KMS-11 (cell line): ENCODE measurements around the gene MIF.
"Not testable (repeated sequence)": the region's sequence is repeated elsewhere in the genome, so short reads cannot be mapped to it uniquely, and the experiment has no call there.

Experiments used
- H2AFZ ChIP-seq: fragments of 200-600 bp; sonication (generic); 2 replicates; pipeline ENCODE4 v1.6.1; 2016; ENCODE audit warnings: antibody characterized with exemption, mixed run types, low read depth
- H3K27ac ChIP-seq: fragments of 200-600 bp; sonication (generic); 2 replicates; pipeline ENCODE4 v1.6.1; 2016; ENCODE audit warnings: mild to moderate bottlenecking, mixed run types
- H3K27me3 ChIP-seq: fragments of 200-600 bp; sonication (generic); 2 replicates; pipeline ENCODE4 v1.6.1; 2017; ENCODE audit warnings: mild to moderate bottlenecking, low read depth, mixed run types, moderate library complexity; ENCODE audit not compliant: insufficient read depth
- H3K36me3 ChIP-seq: fragments of 200-600 bp; sonication (generic); 2 replicates; pipeline ENCODE4 v1.6.1; 2017; ENCODE audit warnings: mild to moderate bottlenecking, mixed run types; ENCODE audit not compliant: insufficient read depth
- H3K4me1 ChIP-seq: fragments of 200-600 bp; sonication (generic); 2 replicates; pipeline ENCODE4 v1.6.1; 2016; ENCODE audit warnings: mild to moderate bottlenecking, low read depth, mixed run types; ENCODE audit not compliant: poor library complexity, severe bottlenecking
- H3K4me2 ChIP-seq: fragments of 200-600 bp; sonication (generic); 2 replicates; pipeline ENCODE4 v1.7.0; 2016; ENCODE audit warnings: mild to moderate bottlenecking, mixed run types
- H3K4me3 ChIP-seq: fragments of 200-600 bp; sonication (generic); IDR thresholded peaks from 2 replicates; pipeline ENCODE4 v1.6.1; 2017; ENCODE audit warnings: low read depth, low read length, mixed read lengths; ENCODE audit not compliant: insufficient read depth
- H3K79me2 ChIP-seq: fragments of 200-600 bp; sonication (generic); 2 replicates; pipeline ENCODE4 v1.6.1; 2016; ENCODE audit warnings: low read depth, mixed run types; ENCODE audit not compliant: insufficient read depth
- H3K9ac ChIP-seq: fragments of 200-600 bp; sonication (generic); 2 replicates; pipeline ENCODE4 v1.6.1; 2016; ENCODE audit warnings: mild to moderate bottlenecking, mixed run types
- H4K20me1 ChIP-seq: fragments of 200-600 bp; sonication (generic); 2 replicates; pipeline ENCODE4 v1.6.1; 2016; ENCODE audit warnings: mild to moderate bottlenecking, mixed run types; ENCODE audit not compliant: insufficient read depth
- TF ChIP-seq, protein P1 (sequence below): fragments of 200-600 bp; sonication (generic); conservative IDR thresholded peaks from 2 replicates; pipeline ENCODE4 v1.6.1; 2017; ENCODE audit warnings: low read depth, mild to moderate bottlenecking, antibody characterized with exemption, low read length, moderate library complexity, mixed read lengths

The MIF gene

DNA sequence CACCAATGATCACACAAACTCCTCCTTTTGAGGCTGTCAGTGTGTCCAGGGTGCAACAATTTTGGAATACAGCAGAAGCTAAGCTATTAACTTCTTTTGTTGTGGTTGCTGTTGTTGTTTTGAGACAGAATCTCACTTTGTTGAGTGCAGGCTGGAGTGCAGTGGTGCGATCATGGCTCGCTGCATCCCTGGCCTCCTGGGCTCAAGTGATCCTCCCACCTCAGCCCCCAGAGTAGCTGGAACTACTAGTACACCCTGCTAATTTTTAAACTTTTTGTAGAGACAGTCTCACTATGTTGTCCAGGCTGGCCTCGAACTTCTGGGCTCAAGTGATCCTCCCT is 44.8 kb downstream of the MIF start:
- no peaks in the 10 kb centered on the region for H3K27me3 ChIP-seq
- no peaks in the 10 kb centered on the region for H3K4me1 ChIP-seq
- no peak overlapping the region for H3K4me2 ChIP-seq
- no peak overlapping the region for H3K27ac ChIP-seq
- H3K79me2 ChIP-seq, result no peaks in the 10 kb centered on the region
- H4K20me1 ChIP-seq, result no peaks in the 10 kb centered on the region
- TF ChIP-seq, protein P1, sequence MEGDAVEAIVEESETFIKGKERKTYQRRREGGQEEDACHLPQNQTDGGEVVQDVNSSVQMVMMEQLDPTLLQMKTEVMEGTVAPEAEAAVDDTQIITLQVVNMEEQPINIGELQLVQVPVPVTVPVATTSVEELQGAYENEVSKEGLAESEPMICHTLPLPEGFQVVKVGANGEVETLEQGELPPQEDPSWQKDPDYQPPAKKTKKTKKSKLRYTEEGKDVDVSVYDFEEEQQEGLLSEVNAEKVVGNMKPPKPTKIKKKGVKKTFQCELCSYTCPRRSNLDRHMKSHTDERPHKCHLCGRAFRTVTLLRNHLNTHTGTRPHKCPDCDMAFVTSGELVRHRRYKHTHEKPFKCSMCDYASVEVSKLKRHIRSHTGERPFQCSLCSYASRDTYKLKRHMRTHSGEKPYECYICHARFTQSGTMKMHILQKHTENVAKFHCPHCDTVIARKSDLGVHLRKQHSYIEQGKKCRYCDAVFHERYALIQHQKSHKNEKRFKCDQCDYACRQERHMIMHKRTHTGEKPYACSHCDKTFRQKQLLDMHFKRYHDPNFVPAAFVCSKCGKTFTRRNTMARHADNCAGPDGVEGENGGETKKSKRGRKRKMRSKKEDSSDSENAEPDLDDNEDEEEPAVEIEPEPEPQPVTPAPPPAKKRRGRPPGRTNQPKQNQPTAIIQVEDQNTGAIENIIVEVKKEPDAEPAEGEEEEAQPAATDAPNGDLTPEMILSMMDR, result no peak
- H3K36me3 ChIP-seq, result no peaks in the 10 kb centered on the region
- no peak overlapping the region for H2AFZ ChIP-seq
- H3K4me3 ChIP-seq, result no peak overlapping the region
- H3K9ac ChIP-seq, result no peak overlapping the region

DNA sequence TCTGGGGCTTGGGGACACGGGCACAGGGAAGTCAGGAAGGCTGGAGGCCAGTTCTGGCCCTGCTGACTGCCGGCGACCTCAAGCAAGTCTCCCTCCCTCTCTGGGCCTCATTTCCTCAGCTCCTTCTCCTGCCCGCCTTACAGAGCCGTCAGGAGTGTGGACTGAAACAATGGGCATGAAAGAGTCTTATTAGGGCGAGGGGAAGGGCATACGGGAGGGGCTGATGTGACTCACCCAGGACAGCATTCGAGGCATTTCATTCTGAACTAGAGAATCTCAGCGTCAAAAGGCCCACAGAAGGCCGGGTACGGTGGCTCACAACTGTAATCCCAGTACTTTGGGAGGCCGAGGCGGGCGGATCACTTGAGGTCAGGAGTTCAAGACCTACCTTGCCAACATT is 46.0 kb downstream of the MIF start:
- not testable (repeated sequence) for H2AFZ ChIP-seq, H3K27me3 ChIP-seq, H3K79me2 ChIP-seq, H3K4me3 ChIP-seq, H3K4me1 ChIP-seq, H3K9ac ChIP-seq, H3K4me2 ChIP-seq, H3K27ac ChIP-seq, H4K20me1 ChIP-seq, H3K36me3 ChIP-seq
